T-helper 2 cell (primary cell): ENCODE measurements around the gene BORCS8.
A peak's percentile ranks its signal among the peaks of the same experiment; 100 is the strongest.
"Not testable (repeated sequence)": the region's sequence is repeated elsewhere in the genome, so short reads cannot be mapped to it uniquely, and the experiment has no call there.

Experiments
- DNase-seq, 5 experiments: peaks; one replicate each; pipeline versions ENCODE4 v3.0.0 to v3.0.0-alpha.2; 2012 to 2022
- total RNA-seq, 2 donors: gene quantifications; one replicate each; lab custom pipeline; 2026; lab: John Stamatoyannopoulos, UW

BORCS8 gene
- total RNA-seq: 4.4 to 7.5 reads per million in 2 donors

DNA sequence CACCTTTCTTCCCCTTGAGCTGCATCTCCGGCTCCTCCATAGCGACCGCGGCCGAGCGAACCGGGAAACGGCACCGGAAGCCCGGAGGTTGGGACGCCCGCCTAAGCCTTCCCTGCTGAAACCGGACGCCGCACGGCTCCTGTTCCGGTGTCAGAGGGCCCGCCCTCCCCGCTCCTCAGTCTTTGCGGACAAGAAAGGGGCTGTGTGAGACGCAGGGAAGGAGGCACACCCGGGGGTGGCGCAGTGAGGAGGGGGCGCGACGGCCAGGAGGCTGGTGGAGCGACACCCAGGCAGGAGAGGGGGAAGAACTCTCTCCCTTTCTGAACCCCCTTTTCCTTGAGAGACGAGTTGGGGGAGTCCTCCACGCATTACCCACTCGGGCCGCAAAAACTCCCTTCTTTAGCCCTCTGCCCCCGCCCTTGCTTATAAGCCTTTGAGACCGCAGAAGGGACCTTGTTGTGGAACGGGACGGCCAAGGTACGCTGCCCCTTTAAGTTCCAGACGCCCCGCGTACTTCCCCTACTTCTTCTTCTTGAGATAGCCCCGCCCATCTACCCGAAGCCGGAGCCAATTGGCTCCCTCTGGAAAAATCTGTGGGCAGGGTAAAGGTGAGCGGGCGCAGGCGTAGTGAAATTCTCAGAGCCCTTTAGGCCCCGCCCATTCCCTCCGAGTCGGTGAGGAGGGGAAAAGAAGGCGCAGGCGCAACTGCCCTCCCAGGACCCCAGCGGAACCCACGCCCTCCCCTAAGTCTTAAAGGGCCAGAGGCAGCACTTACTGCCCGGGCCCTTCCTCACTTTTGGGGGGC lies at the start of gene BORCS8, which contains the start of gene RFXANK:
Gene BORCS8, minus strand, starts transcription at position 75 of the 805 bp plus-strand sequence. Its CDS starts 35 bp downstream, at position 40.
Gene RFXANK, plus strand, starts transcription at position 181 of the 805 bp plus-strand sequence. CDS start 1,689 bp downstream, outside the sequence.
- peak; percentile 96 to 99 (median 98) for DNase-seq

DNA sequence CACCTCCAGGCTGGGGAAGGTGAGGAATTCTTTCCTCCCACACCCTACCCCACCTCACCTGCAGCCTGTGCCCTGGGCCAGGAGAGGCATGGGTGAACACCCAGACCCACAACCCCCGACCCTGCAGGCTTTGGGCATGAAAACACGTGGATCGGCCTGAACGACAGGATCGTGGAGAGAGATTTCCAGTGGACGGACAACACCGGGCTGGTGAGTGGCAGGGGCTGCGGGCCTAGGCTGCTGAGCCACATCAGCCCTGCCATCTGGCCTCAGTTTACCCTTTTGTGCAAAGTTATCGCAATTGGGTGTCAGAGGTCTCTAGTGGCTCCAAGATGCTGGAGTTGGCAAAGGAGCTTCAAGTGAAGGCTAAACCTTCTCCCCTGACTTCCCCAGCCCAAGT lies 48.5 kb upstream of the BORCS8 start:
- no peak for DNase-seq

GRCh38 chr19:19239675-19240074 lies 47.7 kb upstream of the BORCS8 start:
- no peak for DNase-seq

GRCh38 chr19:19238126-19238894 lies 46.4 kb upstream of the BORCS8 start:
- no peak for DNase-seq

DNA sequence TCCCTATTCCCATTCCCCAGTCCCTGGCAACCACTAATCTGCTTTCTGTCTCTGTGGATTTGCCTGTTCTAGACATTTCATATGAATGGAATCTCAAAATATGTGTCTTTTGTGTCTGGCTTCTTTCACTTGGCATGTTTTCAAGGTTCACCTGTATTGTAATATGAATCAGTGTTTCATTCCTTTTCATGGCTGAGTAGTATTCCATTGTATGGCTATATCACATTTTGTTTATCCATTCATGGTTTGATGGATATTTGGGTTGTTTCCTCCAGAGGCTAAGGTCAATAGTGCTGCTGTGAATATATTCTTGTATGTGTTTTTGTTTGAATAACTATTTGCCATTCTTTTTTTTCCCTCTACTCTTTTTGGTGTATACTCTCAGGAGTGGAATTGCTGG lies 44.2 kb upstream of the BORCS8 start:
- DNase-seq: no peak

DNA sequence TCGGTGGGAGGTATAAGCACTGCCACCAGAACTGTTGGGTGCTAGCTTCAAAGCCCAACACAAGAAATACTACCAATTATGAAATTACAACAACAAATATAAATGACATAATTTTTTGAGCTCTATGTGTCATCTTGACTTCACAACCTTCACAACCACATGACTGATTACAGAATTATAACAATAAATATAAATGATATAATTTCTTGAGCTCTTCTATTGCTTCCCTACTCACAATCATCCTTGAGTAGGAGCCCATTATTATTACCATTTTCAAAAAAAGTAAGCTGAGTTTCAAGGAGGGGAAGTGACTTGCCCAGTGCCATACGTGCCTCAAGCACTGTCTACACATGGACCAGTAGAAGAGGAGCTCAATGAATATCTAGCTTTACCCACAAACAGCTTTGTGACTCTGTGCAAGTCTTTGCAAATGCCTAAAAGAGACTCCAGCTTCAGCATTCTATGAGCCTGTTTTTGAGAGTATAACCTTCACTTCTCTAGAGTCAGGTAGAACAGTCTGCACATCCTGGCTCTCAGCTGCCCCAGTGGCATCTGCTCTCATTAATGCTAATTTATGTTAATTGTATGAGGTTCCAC lies 42.4 kb upstream of the BORCS8 start:
- DNase-seq: no peak

GRCh38 chr19:19232261-19232721 lies 40.3 kb upstream of the BORCS8 start:
- no peak for DNase-seq

- DNase-seq: no peak
Observed at GRCh38 chr19:19230999-19231398, 39.0 kb upstream of the BORCS8 start.

DNA sequence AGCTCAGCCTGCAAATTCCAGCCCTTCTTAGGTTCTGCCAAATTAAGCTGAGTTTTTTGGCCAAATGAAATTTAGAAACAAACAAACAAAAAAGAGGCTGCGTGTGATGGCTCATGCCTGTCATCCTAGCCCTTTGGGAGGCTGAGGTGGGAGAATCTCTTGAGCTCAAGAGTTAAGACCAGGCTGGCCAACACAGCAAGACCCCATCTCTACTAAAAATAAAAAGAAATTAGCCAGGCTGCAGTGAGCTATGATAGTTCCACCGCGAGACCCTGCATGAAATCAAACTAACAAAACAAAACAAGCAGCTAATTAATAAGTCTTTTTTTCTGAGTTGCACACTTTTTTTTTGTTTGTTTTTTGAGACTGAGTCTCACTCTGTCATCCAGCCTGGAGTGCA lies 37.7 kb upstream of the BORCS8 start:
- DNase-seq: no peak

GRCh38 chr19:19227217-19227616 lies 35.3 kb upstream of the BORCS8 start:
- no peak for DNase-seq

- no peak for DNase-seq
Observed at GRCh38 chr19:19226663-19227062, 34.7 kb upstream of the BORCS8 start.

- DNase-seq: no peak
Observed at GRCh38 chr19:19226204-19226603, 34.3 kb upstream of the BORCS8 start.

GRCh38 chr19:19224852-19225494 lies 33.0 kb upstream of the BORCS8 start:
- DNase-seq: peak; percentile 55 to 80 (median 58)

DNA sequence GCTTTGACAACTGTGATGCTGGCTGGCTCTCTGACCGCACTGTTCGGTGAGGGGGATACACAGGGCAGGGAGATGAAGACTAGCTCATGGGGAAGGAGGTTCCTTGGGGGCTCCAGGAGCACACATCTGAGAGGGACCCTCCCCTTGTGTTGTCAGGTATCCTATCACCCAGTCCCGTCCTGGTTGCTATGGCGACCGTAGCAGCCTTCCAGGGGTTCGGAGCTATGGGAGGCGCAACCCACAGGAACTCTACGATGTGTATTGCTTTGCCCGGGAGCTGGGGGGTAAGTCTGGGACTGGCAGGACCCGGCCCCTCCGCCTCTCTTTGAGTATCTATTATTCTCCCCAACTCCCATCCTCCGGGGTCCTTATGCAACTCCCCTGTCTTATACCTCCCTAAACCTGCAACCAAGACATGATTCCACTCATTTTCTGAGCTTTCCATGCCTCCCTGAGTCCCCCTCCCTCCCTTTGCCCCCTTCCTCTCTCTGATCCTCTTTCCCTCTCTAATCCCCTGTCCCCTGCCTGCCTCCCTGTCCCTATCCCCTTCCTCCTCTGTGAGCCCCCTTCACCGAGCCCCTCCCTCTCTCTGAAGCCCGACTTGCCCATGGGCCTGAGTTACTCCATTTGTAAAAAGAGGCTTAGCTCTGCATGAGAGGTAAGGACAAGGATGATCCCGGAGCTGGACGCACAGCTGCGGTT lies 32.3 kb upstream of the BORCS8 start:
- no peak for DNase-seq

- no peak for DNase-seq
Observed at GRCh38 chr19:19223636-19224035, 31.7 kb upstream of the BORCS8 start.

- no peak for DNase-seq
Observed at GRCh38 chr19:19223060-19223459, 31.1 kb upstream of the BORCS8 start.

DNA sequence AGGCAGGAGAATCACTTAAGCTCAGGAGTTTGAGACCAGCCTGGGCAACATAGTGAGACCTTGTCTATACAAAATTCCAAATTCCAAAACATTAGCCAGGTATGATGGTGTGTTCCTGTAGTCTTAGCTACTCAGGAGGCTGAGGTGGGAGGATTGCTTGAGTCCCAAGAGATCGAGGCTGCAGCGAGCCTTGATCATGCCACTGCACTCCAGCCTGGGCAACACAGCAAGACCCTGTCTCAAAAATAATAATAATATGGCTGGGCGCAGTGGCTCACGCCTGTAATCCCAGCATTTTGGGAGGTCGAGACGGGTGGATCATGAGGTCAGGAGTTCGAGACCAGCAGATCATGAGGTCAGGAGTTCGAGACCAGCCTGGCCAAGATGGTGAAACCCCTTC lies 29.0 kb upstream of the BORCS8 start:
- DNase-seq: not testable (repeated sequence)

DNA sequence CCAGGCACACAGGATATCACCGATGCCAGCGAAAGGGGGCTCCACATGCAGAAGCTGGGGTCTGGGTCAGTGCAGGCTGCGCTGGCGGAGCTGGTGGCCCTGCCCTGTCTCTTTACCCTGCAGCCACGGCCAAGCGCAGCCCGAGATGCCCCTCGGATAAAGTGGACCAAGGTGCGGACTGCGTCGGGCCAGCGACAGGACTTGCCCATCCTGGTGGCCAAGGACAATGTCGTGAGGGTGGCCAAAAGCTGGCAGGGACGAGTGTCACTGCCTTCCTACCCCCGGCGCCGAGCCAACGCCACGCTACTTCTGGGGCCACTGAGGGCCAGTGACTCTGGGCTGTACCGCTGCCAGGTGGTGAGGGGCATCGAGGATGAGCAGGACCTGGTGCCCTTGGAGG lies 27.0 kb upstream of the BORCS8 start:
- DNase-seq: no peak

GRCh38 chr19:19217099-19217498 lies 25.1 kb upstream of the BORCS8 start:
- DNase-seq: peak in 1 of 5 experiments; percentile 26

DNA sequence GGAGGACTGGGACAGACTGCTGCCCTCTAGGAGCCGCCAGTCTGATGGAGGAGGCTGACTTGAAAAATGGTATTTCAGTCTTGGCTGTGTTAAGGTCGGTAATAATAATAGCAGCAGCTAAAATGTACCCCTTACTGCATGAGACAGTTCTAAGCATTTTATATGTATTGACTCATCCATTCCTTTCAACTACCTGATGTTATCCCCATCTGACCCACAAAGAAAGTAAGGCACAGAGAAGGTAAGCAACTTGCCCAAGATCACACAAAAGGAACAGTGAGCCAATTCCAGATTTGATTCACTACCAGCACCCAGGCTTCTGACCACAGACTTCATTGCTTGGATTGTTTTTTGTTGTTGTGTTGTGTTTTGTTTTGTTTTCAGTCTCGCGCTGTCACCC lies 23.8 kb upstream of the BORCS8 start:
- no peak for DNase-seq

DNA sequence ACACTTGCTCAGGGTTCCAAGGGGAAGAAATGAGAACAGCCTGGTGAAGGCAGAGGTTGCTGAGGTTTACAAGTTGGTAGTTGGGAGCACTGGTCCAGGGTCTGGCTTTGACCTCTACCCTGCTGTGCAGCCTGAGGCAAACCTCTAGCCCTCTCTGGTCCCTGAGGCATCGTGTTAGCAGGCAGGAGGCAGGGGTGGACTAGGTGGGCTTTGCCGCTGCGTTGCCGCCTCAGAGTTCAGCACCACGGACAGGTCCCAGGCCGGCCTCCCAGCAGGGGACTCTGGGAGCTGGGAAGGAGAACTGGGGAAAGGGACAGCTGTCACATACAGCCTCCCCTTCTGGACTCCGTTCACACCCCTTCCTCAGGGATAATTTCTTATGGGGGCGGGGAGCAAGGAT lies 22.9 kb upstream of the BORCS8 start:
- no peak for DNase-seq

DNA sequence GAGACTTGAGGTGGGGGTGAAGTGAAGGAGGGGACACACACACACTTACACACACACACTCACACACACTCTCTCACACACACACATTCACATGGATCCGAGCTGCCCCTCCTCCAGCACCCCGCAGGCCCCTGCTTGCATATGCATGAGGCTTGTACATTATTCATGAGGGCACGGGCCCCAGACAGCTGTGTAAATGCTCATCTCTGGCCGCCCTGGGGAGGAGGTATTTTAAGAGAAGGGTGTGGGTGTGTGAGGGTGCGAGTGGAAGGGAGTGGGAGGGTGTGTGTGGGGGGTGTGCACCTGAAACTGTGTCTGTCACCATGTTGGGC lies 22.2 kb upstream of the BORCS8 start:
- DNase-seq: no peak
